Kidney (tissue), 14 donors: ENCODE data around the gene COBLL1. TPM values are rescaled to one million over a fixed set of nuclear protein-coding genes. Genes with fewer than 3 reads are reported as not detected.
A peak's percentile ranks its signal among the peaks of the same experiment; 100 is the strongest.

Experiments used
- DNase-seq, 5 donors: peaks; one replicate each; pipeline ENCODE4 v3.0.0-alpha.2; 2013 to 2020
- FAIRE-seq: peaks from 2 replicates; lab custom pipeline; 2012; peaks lifted over from hg19 to GRCh38; lab: Jason Lieb, UNC
- H3K27ac ChIP-seq, 2 donors: one replicate each; pipeline ENCODE4 v1.7.0; 2013; ENCODE audit warnings: low read depth in 2 of 2, low read length in 2 of 2, inconsistent platforms in 1 of 2
- H3K27me3 ChIP-seq: one replicate; pipeline ENCODE4 v1.7.1; 2013; ENCODE audit warnings: low read length, inconsistent platforms; ENCODE audit not compliant: control insufficient read depth, insufficient read depth
- H3K36me3 ChIP-seq, 3 donors: one replicate each; pipeline versions ENCODE4 v1.7.0 to v1.7.1; 2013; ENCODE audit warnings: low read length in 3 of 3, control low read depth in 1 of 3, inconsistent platforms in 1 of 3; ENCODE audit not compliant: insufficient read depth in 3 of 3, control insufficient read depth in 2 of 3
- H3K4me1 ChIP-seq, 3 donors: one replicate each; pipeline versions ENCODE4 v1.7.0 to v1.7.1; 2013; ENCODE audit warnings: low read length in 3 of 3, inconsistent platforms in 1 of 3, low read depth in 1 of 3; ENCODE audit not compliant: control insufficient read depth in 2 of 3, insufficient read depth in 2 of 3
- H3K4me3 ChIP-seq, 3 donors: one replicate each; pipeline versions ENCODE4 v1.7.0 to v1.8.1; 2013; ENCODE audit warnings: low read length in 3 of 3, control low read depth in 1 of 3, inconsistent platforms in 1 of 3
- H3K9ac ChIP-seq, 3 donors: one replicate each; pipeline versions ENCODE4 v1.7.0 to v1.7.1; 2013; ENCODE audit warnings: low read length in 3 of 3, control low read depth in 1 of 3, inconsistent platforms in 1 of 3
- H3K9me3 ChIP-seq, 3 donors: one replicate each; pipeline versions ENCODE4 v1.7.0 to v1.7.1; 2013; ENCODE audit warnings: low read length in 3 of 3, control low read depth in 1 of 3, inconsistent platforms in 1 of 3; ENCODE audit not compliant: control insufficient read depth in 2 of 3, insufficient read depth in 1 of 3
- intact Hi-C: fragments of 100-400 bp; cut with DNase I; formaldehyde crosslinking; loops from one replicate; pipeline ENCODE4 v1.11.1; 2022
- polyA plus RNA-seq: library from polyadenylated mRNA; stranded (reverse); fragments of 350-450 nt; fragmentation: Illumina TruSeq; extraction: RNeasy Lipid Tissue Mini Kit (QIAGEN cat#74804); gene quantifications from one replicate; pipeline ENCODE4 v1.2.3, GENCODE V29; 2014; ENCODE audit warnings: low read depth, low replicate concordance; ENCODE audit not compliant: insufficient read depth
- total RNA-seq: library from RNA; stranded (reverse); fragmentation: NEBNext Ultra II Directional; extraction: Animal tissue kit (Norgen Biotek cat#: 25700); gene quantifications from one replicate; pipeline ENCODE4 v1.2.1, GENCODE V29; 2021
- TF ChIP-seq, protein P1 (sequence below): IDR thresholded peaks from 3 replicates; pipeline ENCODE4 v1.5.1; 2012; ENCODE audit warnings: mild to moderate bottlenecking, moderate library complexity, borderline replicate concordance; ENCODE audit not compliant: insufficient read depth; ENCODE audit errors: extremely low read depth
- donor health status: control.
- donor health status: control.
- donor health status: control.
- donor health status: control.
- donor health status: control.
- donor health status: DM: yes; HTN: yes; CAD: no.
- donor health status: Normal renal cell carcinoma (clear cell type).

COBLL1 gene
- total and polyA plus RNA-seq, 2 donors from 2014 or later: 39.7 to 205 TPM

DNA sequence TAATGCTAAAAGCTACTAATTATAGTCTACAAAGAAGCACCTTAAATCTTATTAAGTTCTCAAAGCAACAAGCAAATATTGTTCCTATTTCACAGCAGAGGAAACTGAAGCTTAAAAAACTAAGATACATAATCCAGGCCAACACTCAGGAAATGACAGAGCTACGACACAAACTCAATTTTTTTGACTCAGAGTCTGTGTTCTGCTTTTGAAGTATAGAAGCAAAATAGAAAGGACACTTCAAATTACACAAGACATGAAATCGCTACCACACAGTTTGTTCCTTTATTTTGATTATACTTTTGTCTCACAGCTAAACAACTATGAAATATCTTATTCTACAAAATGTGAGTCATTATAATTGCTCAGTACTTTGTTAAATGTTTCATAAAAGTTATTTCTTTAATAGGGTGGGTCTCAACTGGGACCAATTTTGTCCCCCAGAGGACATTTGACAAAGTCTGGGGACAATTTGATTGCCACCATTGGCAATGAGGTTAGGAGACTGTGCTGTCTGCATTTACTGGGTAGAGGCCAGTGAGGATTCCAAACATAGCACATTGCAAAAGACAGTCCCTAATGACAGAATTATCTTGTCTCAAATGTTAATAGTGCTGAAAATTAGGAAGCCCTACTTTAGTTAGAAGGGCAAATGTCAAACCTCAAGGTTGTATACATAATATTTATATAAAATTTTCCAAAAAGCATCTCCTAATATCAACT lies 118.8 kb downstream of the COBLL1 start:
- Histone ChIP-seq H3K36me3 (peaks cover 0 to 17% (median 0%) of the 10 kb centered on the region in 3 donors), H3K4me1 (peaks cover 2 to 8% (median 5%) of the 10 kb centered on the region in 3 donors), H3K27me3 (no peaks in the 10 kb centered on the region), H3K4me3 (no peak overlapping the region), H3K27ac (peak overlapping the region in 1 of 2 donors; percentile 6), H3K9me3 (no peaks in the 10 kb centered on the region), H3K9ac (no peak overlapping the region)
- TF ChIP-seq, protein P1, sequence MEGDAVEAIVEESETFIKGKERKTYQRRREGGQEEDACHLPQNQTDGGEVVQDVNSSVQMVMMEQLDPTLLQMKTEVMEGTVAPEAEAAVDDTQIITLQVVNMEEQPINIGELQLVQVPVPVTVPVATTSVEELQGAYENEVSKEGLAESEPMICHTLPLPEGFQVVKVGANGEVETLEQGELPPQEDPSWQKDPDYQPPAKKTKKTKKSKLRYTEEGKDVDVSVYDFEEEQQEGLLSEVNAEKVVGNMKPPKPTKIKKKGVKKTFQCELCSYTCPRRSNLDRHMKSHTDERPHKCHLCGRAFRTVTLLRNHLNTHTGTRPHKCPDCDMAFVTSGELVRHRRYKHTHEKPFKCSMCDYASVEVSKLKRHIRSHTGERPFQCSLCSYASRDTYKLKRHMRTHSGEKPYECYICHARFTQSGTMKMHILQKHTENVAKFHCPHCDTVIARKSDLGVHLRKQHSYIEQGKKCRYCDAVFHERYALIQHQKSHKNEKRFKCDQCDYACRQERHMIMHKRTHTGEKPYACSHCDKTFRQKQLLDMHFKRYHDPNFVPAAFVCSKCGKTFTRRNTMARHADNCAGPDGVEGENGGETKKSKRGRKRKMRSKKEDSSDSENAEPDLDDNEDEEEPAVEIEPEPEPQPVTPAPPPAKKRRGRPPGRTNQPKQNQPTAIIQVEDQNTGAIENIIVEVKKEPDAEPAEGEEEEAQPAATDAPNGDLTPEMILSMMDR: no peak
- no peak for FAIRE-seq
- no peak for DNase-seq
- intact Hi-C loops: no loop called here

GRCh38 chr2:164721430-164721829 lies 120.2 kb downstream of the COBLL1 start:
- Histone ChIP-seq H3K4me1 (peaks cover 2 to 8% (median 5%) of the 10 kb centered on the region in 3 donors), H3K36me3 (peaks cover 0 to 17% (median 0%) of the 10 kb centered on the region in 3 donors), H3K4me3 (no peak overlapping the region), H3K9me3 (no peaks in the 10 kb centered on the region), H3K27ac (no peak overlapping the region), H3K9ac (no peak overlapping the region), H3K27me3 (no peaks in the 10 kb centered on the region)
- intact Hi-C loops: no loop called here
- TF ChIP-seq, protein P1: no peak
- no peak for DNase-seq
- no peak for FAIRE-seq

- Histone ChIP-seq H3K27me3 (no peaks in the 10 kb centered on the region), H3K9ac (no peak overlapping the region), H3K4me1 (peaks cover 2 to 4% (median 3%) of the 10 kb centered on the region in 3 donors), H3K9me3 (no peaks in the 10 kb centered on the region), H3K4me3 (no peak overlapping the region), H3K27ac (no peak overlapping the region), H3K36me3 (peaks cover 0 to 17% (median 0%) of the 10 kb centered on the region in 3 donors)
- intact Hi-C loops: no loop called here
- TF ChIP-seq, protein P1: no peak
- peak in 2 of 5 donors; percentile 48 to 70 for DNase-seq
- FAIRE-seq: no peak
These were observed 121.4 kb downstream of the COBLL1 start for GRCh38 chr2:164719996-164720941.
